ENCODE results near the gene HP1BP3. TPM values are rescaled to one million over a fixed set of nuclear protein-coding genes. Genes with fewer than 3 reads are reported as not detected.

HP1BP3 gene
- total RNA-seq, 4 donors from 2014 or later: 108 to 342 (median 206) TPM

GRCh38 chr1:20724364-20725188 lies 62.5 kb downstream of the HP1BP3 start:
- H3K27me3 ChIP-seq: no peaks in the 10 kb centered on the region
- no peaks in the 10 kb centered on the region for H3K36me3 ChIP-seq
- intact Hi-C loops (cut with DNase I; ENCODE audit: low total_unique reads): no loop called here

DNA sequence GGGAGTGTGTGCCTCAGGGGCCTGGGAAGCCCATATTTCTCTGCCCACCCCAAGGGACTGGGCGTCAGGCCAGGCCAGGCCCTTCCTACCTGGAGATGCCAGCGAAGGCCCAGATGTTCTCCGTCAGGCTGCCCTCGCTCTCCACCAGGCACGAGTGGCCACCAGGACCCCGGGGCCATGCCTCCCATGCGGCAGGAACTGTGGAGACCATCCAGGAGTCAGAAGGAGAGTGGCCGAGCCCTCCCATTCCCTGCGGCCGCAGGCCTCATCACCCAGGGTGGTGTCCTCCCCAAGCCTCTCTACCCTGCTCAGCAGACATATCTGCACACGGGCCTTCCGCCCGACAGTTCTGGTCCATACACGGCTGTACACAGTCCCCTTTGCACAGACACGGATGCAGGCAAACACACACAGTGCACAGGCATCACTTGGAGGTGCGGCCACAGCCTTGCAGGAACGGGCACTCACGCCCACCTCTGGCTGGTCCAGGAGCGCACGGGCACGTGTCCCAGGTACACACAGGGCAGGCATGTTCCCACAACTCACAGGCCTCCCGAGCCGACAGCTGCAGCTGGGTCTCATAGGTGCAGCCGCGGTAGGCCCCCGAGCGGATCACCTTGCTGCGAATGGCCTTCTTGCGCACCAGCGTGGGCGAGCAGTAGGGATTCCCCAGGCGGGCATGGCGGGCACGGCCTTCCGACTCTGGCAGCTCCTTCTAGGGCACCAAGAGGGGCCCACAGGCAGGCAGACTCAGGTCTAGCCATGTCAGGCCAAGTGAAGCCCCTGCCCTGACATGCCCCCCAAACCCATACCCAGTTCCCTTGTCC lies 63.4 kb downstream of the HP1BP3 start:
- H3K4me1 ChIP-seq: no peaks in the 10 kb centered on the region
- no peak for TF ChIP-seq CTCF (IDR thresholded peaks at IDR 0.05)
- TF ChIP-seq POLR2A (IDR thresholded peaks at IDR 0.05): no peak
- DNase-seq: peak in 1 of 2 donors; percentile 8
- no peaks in the 10 kb centered on the region for H3K9me3 ChIP-seq
- H3K27ac ChIP-seq: no peak overlapping the region
- H3K27me3 ChIP-seq: no peaks in the 10 kb centered on the region
- no peak overlapping the region for H3K4me3 ChIP-seq
- intact Hi-C loops (cut with DNase I; ENCODE audit: low total_unique reads): no loop called here
- no peaks in the 10 kb centered on the region for H3K36me3 ChIP-seq

More at GRCh38 chr1:20724364-20725188, 62.5 kb downstream of the HP1BP3 start:
- TF ChIP-seq POLR2A (IDR thresholded peaks at IDR 0.05) (no peak), CTCF (IDR thresholded peaks at IDR 0.05) (no peak)
- H3K9me3 ChIP-seq: no peaks in the 10 kb centered on the region
- H3K4me1 ChIP-seq: no peaks in the 10 kb centered on the region
- peak in 1 of 2 donors; percentile 3 for DNase-seq
- no peak overlapping the region for H3K27ac ChIP-seq
- H3K4me3 ChIP-seq: no peak overlapping the region

GRCh38 chr1:20723159-20723536 lies 64.0 kb downstream of the HP1BP3 start:
- no peak overlapping the region for H3K27ac ChIP-seq
- H3K27me3 ChIP-seq: no peaks in the 10 kb centered on the region
- no peak overlapping the region for H3K4me3 ChIP-seq
- no peak for DNase-seq
- TF ChIP-seq CTCF (IDR thresholded peaks at IDR 0.05) (no peak), POLR2A (IDR thresholded peaks at IDR 0.05) (no peak)
- H3K9me3 ChIP-seq: no peaks in the 10 kb centered on the region
- no peaks in the 10 kb centered on the region for H3K4me1 ChIP-seq
- intact Hi-C loops (cut with DNase I; ENCODE audit: low total_unique reads): no loop called here
- no peaks in the 10 kb centered on the region for H3K36me3 ChIP-seq

- H3K9me3 ChIP-seq: no peaks in the 10 kb centered on the region
- no peaks in the 10 kb centered on the region for H3K27me3 ChIP-seq
- H3K36me3 ChIP-seq: no peaks in the 10 kb centered on the region
- TF ChIP-seq CTCF (IDR thresholded peaks at IDR 0.05) (no peak), POLR2A (IDR thresholded peaks at IDR 0.05) (no peak)
- no peaks in the 10 kb centered on the region for H3K4me1 ChIP-seq
- intact Hi-C loops (cut with DNase I; ENCODE audit: low total_unique reads): no loop called here
- no peak overlapping the region for H3K27ac ChIP-seq
- DNase-seq: peak in 1 of 2 donors; percentile 13
- H3K4me3 ChIP-seq: no peak overlapping the region
Observed at GRCh38 chr1:20721117-20722061, 65.7 kb downstream of the HP1BP3 start.
